GM23338 (cell line): ENCODE measurements around the gene LRRC73. TPM values are rescaled to one million over a fixed set of nuclear protein-coding genes. Genes with fewer than 3 reads are reported as not detected.
A peak's percentile ranks its signal among the peaks of the same experiment; 100 is the strongest.

Experiments
- ATAC-seq: fragments of 200-7000 bp; cut with Tn5 transposase; 3 replicates; pipeline ENCODE4 v1.9.1; 2020
- DNase-seq: peaks from one replicate; pipeline ENCODE4 v3.0.0-alpha.2; 2015; ENCODE audit warnings: low spot score
- H2AFZ ChIP-seq: fragments of 200-600 bp; sonication (generic); 2 replicates; pipeline ENCODE4 v1.8.0; 2016; ENCODE audit warnings: antibody characterized with exemption, mild to moderate bottlenecking, moderate library complexity
- H3F3A ChIP-seq: fragments of 200-600 bp; sonication (generic); replicated peaks from 2 replicates; pipeline ENCODE4 v1.8.0; 2017; ENCODE audit warnings: antibody characterized with exemption, mixed run types, low read depth
- H3K27ac ChIP-seq: fragments of 200-600 bp; sonication (generic); 2 replicates; pipeline ENCODE4 v1.6.1; 2016; ENCODE audit warnings: low read depth
- H3K27me3 ChIP-seq: fragments of 200-600 bp; sonication (generic); 2 replicates; pipeline ENCODE4 v1.8.0; 2016; ENCODE audit warnings: mild to moderate bottlenecking, mixed run types, moderate library complexity; ENCODE audit not compliant: insufficient read depth
- H3K36me3 ChIP-seq: fragments of 200-600 bp; sonication (generic); 2 replicates; pipeline ENCODE4 v1.8.0; 2016; ENCODE audit warnings: mild to moderate bottlenecking; ENCODE audit not compliant: insufficient read depth
- H3K4me1 ChIP-seq: fragments of 200-600 bp; sonication (generic); 2 replicates; pipeline ENCODE4 v1.8.0; 2016; ENCODE audit warnings: mild to moderate bottlenecking, moderate library complexity; ENCODE audit not compliant: insufficient read depth
- H3K4me2 ChIP-seq: fragments of 200-600 bp; sonication (generic); 2 replicates; pipeline ENCODE4 v1.7.1; 2017; ENCODE audit warnings: mixed run types
- H3K4me3 ChIP-seq: fragments of 200-600 bp; sonication (generic); 2 replicates; pipeline ENCODE4 v1.6.1; 2016; ENCODE audit warnings: mixed run types
- H3K79me2 ChIP-seq: fragments of 200-600 bp; sonication (generic); replicated peaks from 2 replicates; pipeline ENCODE4 v1.8.0; 2017; ENCODE audit warnings: mild to moderate bottlenecking; ENCODE audit not compliant: insufficient read depth
- H3K9me2 ChIP-seq: fragments of 200-600 bp; sonication (generic); 2 replicates; pipeline ENCODE4 v1.8.0; 2017; ENCODE audit not compliant: insufficient read depth
- H4K20me1 ChIP-seq: fragments of 200-600 bp; sonication (generic); replicated peaks from 2 replicates; pipeline ENCODE4 v1.8.0; 2017; ENCODE audit warnings: mild to moderate bottlenecking; ENCODE audit not compliant: insufficient read depth
- H3K27ac Mint-ChIP-seq: 2 replicates; pipeline ENCODE4 v1.8.0; 2020; ENCODE audit warnings: inconsistent platforms, mild to moderate bottlenecking, moderate library complexity, mixed read lengths
- H3K27me3 Mint-ChIP-seq: 3 replicates; pipeline ENCODE4 v1.8.0; 2022; ENCODE audit warnings: low read depth, mild to moderate bottlenecking, moderate library complexity, mixed read lengths, inconsistent platforms; ENCODE audit not compliant: insufficient read depth, poor library complexity
- H3K36me3 Mint-ChIP-seq: 3 replicates; pipeline ENCODE4 v1.8.0; 2021; ENCODE audit warnings: low read depth, mild to moderate bottlenecking, inconsistent platforms, moderate library complexity, mixed read lengths
- H3K4me1 Mint-ChIP-seq: 3 replicates; pipeline ENCODE4 v1.8.0; 2020; ENCODE audit warnings: mild to moderate bottlenecking, inconsistent platforms, mixed read lengths
- H3K4me3 Mint-ChIP-seq: 3 replicates; pipeline ENCODE4 v1.8.0; 2021; ENCODE audit warnings: moderate library complexity, mild to moderate bottlenecking, inconsistent platforms, mixed read lengths
- H3K9me3 Mint-ChIP-seq: 3 replicates; pipeline ENCODE4 v1.8.0; 2020; ENCODE audit warnings: moderate library complexity, mild to moderate bottlenecking, inconsistent platforms, mixed read lengths
- CREB1 ChIP-seq: fragments of 250-450 bp; sonication (Bioruptor Pico); IDR thresholded peaks from 2 replicates; pipeline ENCODE4 v1.5.0; 2020; ENCODE audit warnings: low read depth, mild to moderate bottlenecking, moderate library complexity
- CTCF ChIP-seq, 2 experiments: fragments of 200-600 bp in 1 of 2; sonication (generic) in 1 of 2; conservative IDR thresholded peaks; 2 replicates each; pipeline versions ENCODE4 v1.5.1 to v1.6.1; 2016 to 2017; ENCODE audit warnings: antibody characterized with exemption in 2 of 2, low read depth in 2 of 2, mild to moderate bottlenecking in 2 of 2, moderate library complexity in 1 of 2
- ETS1 ChIP-seq: IDR thresholded peaks from 2 replicates; pipeline ENCODE4 v1.6.1; 2016; ENCODE audit warnings: antibody characterized with exemption
- EZH2 ChIP-seq: fragments of 200-600 bp; sonication (generic); IDR thresholded peaks from one replicate; pipeline ENCODE4 v1.8.0; 2017; ENCODE audit warnings: antibody characterized with exemption, mild to moderate bottlenecking, low read depth; ENCODE audit not compliant: unreplicated experiment
- EZH2phosphoT487 ChIP-seq: fragments of 200-600 bp; sonication (generic); IDR thresholded peaks from one replicate; pipeline ENCODE4 v1.8.1; 2018; ENCODE audit warnings: antibody characterized with exemption; ENCODE audit not compliant: unreplicated experiment
- JUNB ChIP-seq: IDR thresholded peaks from one replicate; pipeline ENCODE4 v1.6.1; 2016; ENCODE audit warnings: antibody characterized with exemption; ENCODE audit not compliant: unreplicated experiment
- NANOG ChIP-seq: IDR thresholded peaks from 2 replicates; pipeline ENCODE4 v1.6.1; 2016; ENCODE audit warnings: antibody characterized with exemption, borderline replicate concordance
- POLR2AphosphoS5 ChIP-seq: IDR thresholded peaks from 2 replicates; pipeline ENCODE4 v1.6.1; 2016; ENCODE audit warnings: antibody characterized with exemption, low read depth
- REST ChIP-seq: IDR thresholded peaks from one replicate; pipeline ENCODE4 v1.6.1; 2018; ENCODE audit warnings: antibody characterized with exemption; ENCODE audit not compliant: unreplicated experiment
- STAT1 ChIP-seq: IDR thresholded peaks from one replicate; pipeline ENCODE4 v1.6.1; 2016; ENCODE audit warnings: antibody characterized with exemption; ENCODE audit not compliant: unreplicated experiment
- ZNF114 ChIP-seq: fragments of 250-450 bp; sonication (Bioruptor Pico); IDR thresholded peaks from 2 replicates; pipeline ENCODE4 v1.5.0; 2020; ENCODE audit warnings: mild to moderate bottlenecking, moderate library complexity
- ZNF331 ChIP-seq: fragments of 250-450 bp; sonication (Bioruptor Pico); IDR thresholded peaks from 2 replicates; pipeline ENCODE4 v1.5.0; 2020; ENCODE audit warnings: low read depth, mild to moderate bottlenecking, moderate library complexity
- polyA plus RNA-seq: library from polyadenylated mRNA; unstranded; fragments of >200 nt; fragmentation: Nextera tagmentation; extraction: Ambion mirVana; gene quantifications from 2 replicates; pipeline ENCODE4 v1.2.1, GENCODE V29; 2016
- total RNA-seq: library from RNA; depleted of rRNA; stranded (reverse); fragments of >200 nt; shearing (Covaris generic); gene quantifications from 2 replicates; pipeline ENCODE4 v1.2.3, GENCODE V29; 2014

LRRC73 gene
- total and polyA plus RNA-seq, 2 experiments from 2014 or later = 0.26 to 0.59 TPM

DNA sequence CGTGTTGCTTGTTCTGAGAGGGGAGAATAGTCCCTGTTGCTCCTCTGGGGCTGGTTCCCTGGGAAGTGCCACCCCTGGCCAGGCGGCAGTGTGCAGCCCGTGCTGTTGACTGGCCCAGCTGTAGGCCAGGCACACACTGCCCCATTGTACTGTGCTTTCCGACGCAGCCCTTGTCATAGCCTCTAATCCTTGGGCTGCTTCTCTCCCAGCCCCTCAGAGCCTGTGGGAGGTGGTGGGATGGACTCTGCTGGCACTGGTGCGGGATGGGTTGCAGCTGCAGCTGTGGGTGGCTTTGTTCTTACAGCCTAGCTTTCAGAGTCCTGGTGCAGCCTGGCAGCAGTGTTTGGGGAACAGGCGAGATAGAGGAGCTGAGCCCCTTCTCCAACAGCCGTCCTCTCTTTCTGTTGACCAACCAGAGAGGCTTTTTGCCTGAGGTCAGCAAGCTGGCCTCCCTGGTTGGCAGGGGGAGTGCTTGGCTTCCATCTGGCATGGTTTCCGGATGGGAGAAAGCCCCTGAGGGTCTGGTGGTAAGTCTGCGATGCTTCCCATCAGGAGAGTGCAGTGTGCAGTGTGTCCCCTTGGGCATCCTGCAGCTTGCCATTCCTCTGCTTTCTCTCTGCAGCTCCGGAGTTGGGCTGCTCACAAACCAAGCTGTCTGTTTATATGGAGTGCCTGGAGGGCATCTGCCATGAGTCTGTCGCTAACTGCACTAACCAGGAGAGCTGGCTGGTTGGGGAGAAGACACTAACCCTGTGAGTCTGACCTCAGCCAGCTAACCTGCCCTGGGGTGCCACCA lies 20.7 kb downstream of the LRRC73 start:
- Mint-ChIP-seq H3K9me3 (no peaks in the 10 kb centered on the region), H3K27ac (peak overlapping the region; percentile 61), H3K4me3 (no peak overlapping the region), H3K4me1 (peaks cover 24% of the 10 kb centered on the region), H3K27me3 (peaks cover 7% of the 10 kb centered on the region), H3K36me3 (peaks cover 7% of the 10 kb centered on the region; the same call in 2 of the 3 replicates)
- TF ChIP-seq NANOG (no peak), CTCF (conservative IDR thresholded peaks at IDR 0.05; ENCODE audit: low read depth in 2 of 2) (no peak), ETS1 (no peak), JUNB (no peak), CREB1 (CRISPR knock-in tag) (no peak), ZNF114 (CRISPR knock-in tag) (no peak), ZNF331 (CRISPR knock-in tag) (no peak), REST (no peak), EZH2phosphoT487 (no peak), EZH2 (no peak), STAT1 (no peak), POLR2AphosphoS5 (no peak)
- Histone ChIP-seq H3K4me3 (no peak overlapping the region), H3K27ac (no peak overlapping the region), H3F3A (no peaks in the 10 kb centered on the region), H3K9me2 (no peaks in the 10 kb centered on the region), H3K36me3 (no peaks in the 10 kb centered on the region), H3K4me1 (peaks cover 7% of the 10 kb centered on the region), H3K79me2 (peaks cover 71% of the 10 kb centered on the region), H4K20me1 (peaks cover 41% of the 10 kb centered on the region), H2AFZ (no peak overlapping the region), H3K27me3 (no peaks in the 10 kb centered on the region), H3K4me2 (no peak overlapping the region)
- DNase-seq = no peak
- no peak for ATAC-seq
